Measurements from ENCODE around the gene MUCL3. TPM values are rescaled to one million over a fixed set of nuclear protein-coding genes. Genes with fewer than 3 reads are reported as not detected.
A peak's percentile ranks its signal among the peaks of the same experiment; 100 is the strongest.

Gene MUCL3
- total and polyA plus RNA-seq, 12 donors = under 0.01 to 0.02 TPM; not detected in 10

DNA sequence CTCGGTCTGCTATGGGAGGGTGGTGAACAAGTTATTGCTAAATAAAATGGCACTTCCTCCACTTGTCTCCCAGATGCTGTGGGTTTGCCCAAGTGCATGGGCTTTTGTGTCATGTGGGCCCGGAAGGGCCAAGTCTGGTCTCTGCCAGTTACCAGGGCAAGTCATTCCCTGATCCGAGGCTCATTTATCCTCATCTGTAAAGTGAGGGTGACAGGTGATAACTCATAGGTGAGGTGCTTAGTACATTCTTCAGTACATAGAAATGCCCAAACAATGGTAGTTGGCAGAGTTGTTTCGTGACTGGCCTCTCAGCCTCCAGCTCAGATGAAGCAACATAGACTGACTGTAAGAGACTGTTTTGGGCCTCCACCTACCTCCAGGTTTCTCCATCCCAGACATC is 2.0 kb upstream of the MUCL3 start:
- Histone ChIP-seq H3K9me3 (replicated peaks in 1 of 3) (no peaks in the 10 kb centered on the region), H3K27ac (no peak overlapping the region), H3K36me3 (replicated peaks in 1 of 2) (no peaks in the 10 kb centered on the region), H3K4me3 (no peak overlapping the region), H3K27me3 (peaks cover 7% of the 10 kb centered on the region), H3K4me1 (replicated peaks in 1 of 2) (peaks cover 0 to 4% of the 10 kb centered on the region in 2 donors)
- intact Hi-C loops (cut with DNase I) = no loop called here
- DNase-seq = no peak
- WGBS, 4 donors = 57 to 69% (median 66%) methylated on average over 4 of the region's 4 CpGs
- TF ChIP-seq, protein P1, sequence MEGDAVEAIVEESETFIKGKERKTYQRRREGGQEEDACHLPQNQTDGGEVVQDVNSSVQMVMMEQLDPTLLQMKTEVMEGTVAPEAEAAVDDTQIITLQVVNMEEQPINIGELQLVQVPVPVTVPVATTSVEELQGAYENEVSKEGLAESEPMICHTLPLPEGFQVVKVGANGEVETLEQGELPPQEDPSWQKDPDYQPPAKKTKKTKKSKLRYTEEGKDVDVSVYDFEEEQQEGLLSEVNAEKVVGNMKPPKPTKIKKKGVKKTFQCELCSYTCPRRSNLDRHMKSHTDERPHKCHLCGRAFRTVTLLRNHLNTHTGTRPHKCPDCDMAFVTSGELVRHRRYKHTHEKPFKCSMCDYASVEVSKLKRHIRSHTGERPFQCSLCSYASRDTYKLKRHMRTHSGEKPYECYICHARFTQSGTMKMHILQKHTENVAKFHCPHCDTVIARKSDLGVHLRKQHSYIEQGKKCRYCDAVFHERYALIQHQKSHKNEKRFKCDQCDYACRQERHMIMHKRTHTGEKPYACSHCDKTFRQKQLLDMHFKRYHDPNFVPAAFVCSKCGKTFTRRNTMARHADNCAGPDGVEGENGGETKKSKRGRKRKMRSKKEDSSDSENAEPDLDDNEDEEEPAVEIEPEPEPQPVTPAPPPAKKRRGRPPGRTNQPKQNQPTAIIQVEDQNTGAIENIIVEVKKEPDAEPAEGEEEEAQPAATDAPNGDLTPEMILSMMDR (IDR thresholded peaks at IDR 0.05) = no peak
- no peak for TF ChIP-seq POLR2A (IDR thresholded peaks at IDR 0.05)

DNA sequence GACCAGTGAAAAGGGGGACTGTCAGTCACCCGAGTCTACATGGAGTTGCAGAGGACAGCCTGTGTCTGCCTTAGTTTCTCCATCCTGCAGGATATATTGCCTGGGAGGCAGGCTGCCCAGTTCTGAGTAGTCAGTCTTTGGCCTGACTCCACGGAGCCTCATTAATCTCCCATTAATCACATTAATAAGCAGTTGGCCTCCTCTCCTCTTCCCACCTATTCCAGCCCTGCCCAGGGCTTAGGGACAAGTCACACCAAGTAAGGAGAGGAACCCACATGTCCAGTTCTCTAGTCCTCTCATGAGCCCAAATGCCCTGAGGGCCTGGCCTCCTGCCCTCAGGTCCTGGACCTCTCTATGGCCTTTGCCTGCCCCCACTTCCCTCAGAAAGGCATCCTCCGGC is 1.3 kb upstream of the MUCL3 start:
- H3K27ac ChIP-seq = no peak overlapping the region
- peaks cover 7% of the 10 kb centered on the region for H3K27me3 ChIP-seq
- peaks cover 0 to 4% of the 10 kb centered on the region in 2 donors for H3K4me1 ChIP-seq (replicated peaks in 1 of 2)
- WGBS, 4 donors = 29 to 45% (median 35%) methylated on average over 3 of the region's 3 CpGs
- H3K9me3 ChIP-seq (replicated peaks in 1 of 3) = no peaks in the 10 kb centered on the region
- TF ChIP-seq, protein P1 (IDR thresholded peaks at IDR 0.05) = no peak
- TF ChIP-seq POLR2A (IDR thresholded peaks at IDR 0.05) = no peak
- DNase-seq = peak in 2 of 7 donors; percentile 22 to 25
- H3K4me3 ChIP-seq = no peak overlapping the region
- H3K36me3 ChIP-seq (replicated peaks in 1 of 2) = no peaks in the 10 kb centered on the region
- intact Hi-C loops (cut with DNase I) = no loop called here

DNA sequence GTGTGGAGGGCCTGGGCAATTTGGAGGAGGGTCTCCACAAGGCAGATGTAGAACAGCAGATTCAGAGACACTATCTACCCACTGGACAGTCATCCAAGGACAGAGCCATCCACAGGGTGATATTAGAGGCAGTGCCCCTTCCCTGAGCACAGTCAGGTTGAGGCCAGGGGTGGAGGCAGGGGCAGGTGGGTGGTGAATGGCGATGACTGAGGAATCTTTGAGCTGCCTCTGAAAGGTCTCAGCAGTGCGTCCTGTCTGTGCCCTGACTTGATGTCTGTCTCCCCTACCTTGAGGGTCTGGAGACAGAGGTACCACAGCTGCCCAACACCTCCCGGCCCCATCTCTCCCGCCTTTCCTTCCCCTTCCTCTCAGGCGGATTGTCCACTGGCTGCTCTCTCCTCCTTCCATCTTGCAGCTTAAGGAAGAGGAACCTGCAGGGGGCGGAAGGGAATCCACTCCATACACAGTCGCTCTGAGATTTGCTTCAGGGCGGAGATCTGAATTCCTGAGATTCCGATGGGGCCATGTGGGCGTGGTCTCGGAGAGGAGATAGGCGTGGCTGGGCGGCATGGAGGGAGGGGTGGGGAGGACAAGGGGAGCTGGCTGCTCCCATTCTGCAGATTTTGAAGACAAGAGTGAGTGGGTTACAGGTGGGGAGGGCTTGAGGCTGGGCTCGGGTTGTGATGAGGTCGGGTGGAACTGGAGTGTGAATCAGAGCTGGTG is 1.7 kb downstream of the MUCL3 start:
- H3K27ac ChIP-seq = no peak overlapping the region
- no peak overlapping the region for H3K4me3 ChIP-seq
- H3K9me3 ChIP-seq (replicated peaks in 1 of 3) = no peaks in the 10 kb centered on the region
- 10 to 21% (median 17%) methylated on average over 12 to 15 of the region's 15 CpGs for WGBS, 4 donors
- TF ChIP-seq, protein P1 (IDR thresholded peaks at IDR 0.05) = peak; percentile 31 to 70 (median 58)
- TF ChIP-seq POLR2A (IDR thresholded peaks at IDR 0.05) = no peak
- no peaks in the 10 kb centered on the region for H3K36me3 ChIP-seq (replicated peaks in 1 of 2)
- intact Hi-C loops (cut with DNase I) = no loop called here
- peak; percentile 59 to 93 (median 87) for DNase-seq
- H3K4me1 ChIP-seq (replicated peaks in 1 of 2) = peaks cover 0 to 4% of the 10 kb centered on the region in 2 donors
- H3K27me3 ChIP-seq = peaks cover 7% of the 10 kb centered on the region

DNA sequence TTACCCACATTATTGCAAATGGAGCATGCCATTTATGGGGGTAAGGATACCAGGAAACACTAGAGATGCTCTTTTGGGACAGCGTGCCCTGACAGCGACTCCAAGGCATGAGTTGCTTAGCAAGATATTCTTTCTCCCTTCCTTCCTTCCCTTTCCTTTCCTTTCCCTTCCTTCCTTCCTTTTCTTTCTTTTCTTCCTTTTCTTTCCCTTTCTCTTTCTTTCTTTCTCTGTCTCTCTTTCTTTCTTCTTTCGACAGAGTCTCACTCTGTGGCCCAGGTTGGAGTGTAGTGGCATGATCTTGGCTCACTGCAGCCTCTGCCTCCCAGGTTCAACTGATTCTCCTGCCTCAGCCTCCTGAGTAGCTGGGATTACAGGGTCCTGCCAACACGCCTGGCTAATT is 3.3 kb downstream of the MUCL3 start:
- no peak for DNase-seq

More for the DNA sequence above, 3.3 kb downstream of the MUCL3 start:
- intact Hi-C loops (cut with DNase I) = no loop called here
- no peak overlapping the region for H3K27ac ChIP-seq
- 84 to 97% (median 93%) methylated on average over 4 of the region's 4 CpGs for WGBS, 4 donors
- peaks cover 0 to 4% of the 10 kb centered on the region in 2 donors for H3K4me1 ChIP-seq (replicated peaks in 1 of 2)
- no peak overlapping the region for H3K4me3 ChIP-seq
- H3K9me3 ChIP-seq (replicated peaks in 1 of 3) = no peaks in the 10 kb centered on the region
- no peaks in the 10 kb centered on the region for H3K36me3 ChIP-seq (replicated peaks in 1 of 2)
- H3K27me3 ChIP-seq = peaks cover 7% of the 10 kb centered on the region
- no peak for TF ChIP-seq POLR2A (IDR thresholded peaks at IDR 0.05)
- TF ChIP-seq, protein P1 (IDR thresholded peaks at IDR 0.05) = no peak
